ENCODE measurements around the gene EDNRB. TPM values are rescaled to one million over a fixed set of nuclear protein-coding genes. Genes with fewer than 3 reads are reported as not detected.
"Not testable (repeated sequence)": the region's sequence is repeated elsewhere in the genome, so short reads cannot be mapped to it uniquely, and the experiment has no call there.

The EDNRB gene
- 0.11 TPM for polyA plus RNA-seq (2012; ENCODE audit: missing spikeins)

DNA sequence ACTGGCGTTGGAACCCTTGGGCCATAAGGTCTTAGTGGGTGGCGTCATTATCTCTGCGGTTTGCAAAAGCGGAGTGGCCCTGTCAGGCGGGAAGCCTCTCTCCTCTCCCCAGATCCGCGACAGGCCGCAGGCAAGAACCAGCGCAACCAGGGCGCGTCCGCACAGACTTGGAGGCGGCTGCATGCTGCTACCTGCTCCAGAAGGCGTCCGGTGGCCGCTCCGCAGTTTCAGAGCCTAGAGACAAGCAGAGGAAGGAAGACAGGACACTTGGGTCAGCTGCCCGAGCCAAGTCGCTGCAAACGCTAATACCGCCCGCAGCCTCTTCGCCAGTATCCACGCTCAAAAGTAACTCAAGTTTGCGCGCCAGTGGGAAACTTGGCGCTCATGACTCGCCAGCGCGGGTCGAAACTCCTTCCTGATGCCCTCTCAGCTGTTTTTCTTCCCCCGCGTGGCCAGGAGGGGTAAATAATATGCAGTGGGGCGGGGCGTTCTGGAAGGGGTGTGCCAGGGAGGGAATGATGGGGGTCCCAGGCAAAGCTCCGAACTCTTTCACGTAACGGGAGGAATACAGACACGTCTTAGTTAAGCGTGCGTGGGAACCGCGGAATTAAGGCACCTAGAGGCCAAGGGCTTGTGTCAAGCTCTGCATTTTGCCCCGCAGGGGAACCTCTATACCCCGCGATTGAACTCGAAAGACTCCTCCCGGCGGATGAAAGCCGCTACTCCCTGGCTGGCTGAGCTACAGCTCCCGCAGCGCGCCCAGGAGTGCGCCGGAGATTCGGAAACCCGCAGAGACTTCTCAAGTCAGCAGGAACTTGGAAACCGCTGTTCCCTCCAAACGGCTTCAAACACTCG is at the start of gene EDNRB:
TSS of gene EDNRB (minus strand) at position 441 of the 855 bp plus-strand sequence. CDS start at position 183, 258 bp downstream.
- DNase-seq (ENCODE audit: insufficient read length) = peak; percentile 23
- TF ChIP-seq POLR2A (IDR thresholded peaks at IDR 0.05; ENCODE audit: low read depth, low read length) = no peak
- no peak for TF ChIP-seq POLR2AphosphoS5 (IDR thresholded peaks at IDR 0.05; ENCODE audit: low read depth, low read length)
- no peak for TF ChIP-seq TAF1 (IDR thresholded peaks at IDR 0.05; ENCODE audit: borderline replicate concordance, low read depth, low read length)
- no peak for FAIRE-seq

- FAIRE-seq (no peak), DNase-seq (ENCODE audit: insufficient read length) (no peak)
- TF ChIP-seq TAF1 (IDR thresholded peaks at IDR 0.05; ENCODE audit: borderline replicate concordance, low read depth, low read length) = no peak
- no peak for TF ChIP-seq POLR2AphosphoS5 (IDR thresholded peaks at IDR 0.05; ENCODE audit: low read depth, low read length)
- no peak for TF ChIP-seq POLR2A (IDR thresholded peaks at IDR 0.05; ENCODE audit: low read depth, low read length)
These were observed 48.0 kb upstream of the EDNRB start for GRCh38 chr13:77966671-77967070.

GRCh38 chr13:77952737-77953136 is 34.1 kb upstream of the EDNRB start:
- DNase-seq (ENCODE audit: insufficient read length) (no peak), FAIRE-seq (no peak)
- TF ChIP-seq POLR2AphosphoS5 (IDR thresholded peaks at IDR 0.05; ENCODE audit: low read depth, low read length) (no peak), TAF1 (IDR thresholded peaks at IDR 0.05; ENCODE audit: borderline replicate concordance, low read depth, low read length) (no peak), POLR2A (IDR thresholded peaks at IDR 0.05; ENCODE audit: low read depth, low read length) (no peak)

GRCh38 chr13:77952276-77952675 is 33.6 kb upstream of the EDNRB start:
- DNase-seq (ENCODE audit: insufficient read length) (no peak), FAIRE-seq (no peak)
- TF ChIP-seq POLR2AphosphoS5 (IDR thresholded peaks at IDR 0.05; ENCODE audit: low read depth, low read length) (no peak), POLR2A (IDR thresholded peaks at IDR 0.05; ENCODE audit: low read depth, low read length) (no peak), TAF1 (IDR thresholded peaks at IDR 0.05; ENCODE audit: borderline replicate concordance, low read depth, low read length) (no peak)

DNA sequence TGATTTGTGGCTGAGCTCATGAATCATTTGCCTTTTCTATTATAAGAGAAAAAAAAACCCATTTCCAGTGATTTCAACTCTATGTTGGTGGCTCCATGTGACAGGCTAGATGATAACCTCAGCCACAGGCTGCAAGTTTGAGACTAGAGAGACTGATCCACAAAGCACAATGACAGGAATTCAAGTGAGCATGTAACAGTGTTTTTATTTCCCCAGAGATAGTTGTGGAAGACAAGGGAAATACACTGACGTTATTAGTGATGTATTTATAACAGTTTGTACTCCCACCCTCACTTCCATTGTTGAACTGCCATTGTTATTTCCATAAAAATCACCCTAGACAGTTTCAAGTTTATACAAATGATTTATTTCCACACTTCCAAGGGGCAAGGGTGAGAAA is 27.9 kb upstream of the EDNRB start:
- DNase-seq (ENCODE audit: insufficient read length) (no peak), FAIRE-seq (no peak)
- TF ChIP-seq TAF1 (IDR thresholded peaks at IDR 0.05; ENCODE audit: borderline replicate concordance, low read depth, low read length) (no peak), POLR2A (IDR thresholded peaks at IDR 0.05; ENCODE audit: low read depth, low read length) (no peak), POLR2AphosphoS5 (IDR thresholded peaks at IDR 0.05; ENCODE audit: low read depth, low read length) (no peak)

DNA sequence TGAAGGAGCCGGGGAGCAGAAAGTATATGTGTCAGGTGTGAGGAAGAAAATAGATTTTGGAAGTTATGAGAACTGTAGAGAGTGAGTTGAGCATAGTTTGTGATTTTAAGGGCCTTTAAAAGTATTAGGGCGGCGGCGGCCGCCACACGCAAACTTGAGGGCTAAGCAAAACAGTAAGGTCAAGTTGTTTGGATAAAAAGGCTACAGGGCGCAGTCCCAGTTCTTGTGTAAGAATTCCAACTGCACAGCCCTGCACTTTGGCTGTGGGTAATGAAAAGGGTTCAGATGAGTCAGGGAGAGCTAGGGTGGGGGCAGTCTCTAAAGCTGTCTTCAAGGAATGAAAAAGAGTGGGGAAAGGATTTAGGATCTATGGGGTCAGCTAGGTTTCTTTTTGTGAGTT is 16.4 kb upstream of the EDNRB start:
- DNase-seq (ENCODE audit: insufficient read length); FAIRE-seq: not testable (repeated sequence)

DNA sequence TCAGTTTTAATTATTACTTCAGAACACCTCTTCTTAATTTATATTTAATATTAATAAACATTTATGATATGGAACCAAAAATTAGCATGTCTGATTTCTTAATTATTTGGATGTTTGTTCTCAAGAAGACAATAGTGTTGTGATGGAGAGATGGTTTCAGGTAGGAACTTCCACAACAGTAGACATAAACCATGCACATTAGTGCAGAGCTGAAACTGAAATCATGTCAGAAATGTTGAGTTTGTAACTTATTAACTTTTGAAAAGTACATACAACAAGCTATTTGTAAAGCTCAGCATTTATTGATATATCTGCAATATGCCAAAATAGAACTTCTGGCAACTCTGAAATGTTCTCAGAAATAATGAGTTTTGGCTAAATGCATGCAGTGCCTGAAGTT is 11.8 kb upstream of the EDNRB start:
- FAIRE-seq (peak; percentile 9), DNase-seq (ENCODE audit: insufficient read length) (no peak)
- no peak for TF ChIP-seq POLR2AphosphoS5 (IDR thresholded peaks at IDR 0.05; ENCODE audit: low read depth, low read length)
- TF ChIP-seq POLR2A (IDR thresholded peaks at IDR 0.05; ENCODE audit: low read depth, low read length) = no peak
- no peak for TF ChIP-seq TAF1 (IDR thresholded peaks at IDR 0.05; ENCODE audit: borderline replicate concordance, low read depth, low read length)

DNA sequence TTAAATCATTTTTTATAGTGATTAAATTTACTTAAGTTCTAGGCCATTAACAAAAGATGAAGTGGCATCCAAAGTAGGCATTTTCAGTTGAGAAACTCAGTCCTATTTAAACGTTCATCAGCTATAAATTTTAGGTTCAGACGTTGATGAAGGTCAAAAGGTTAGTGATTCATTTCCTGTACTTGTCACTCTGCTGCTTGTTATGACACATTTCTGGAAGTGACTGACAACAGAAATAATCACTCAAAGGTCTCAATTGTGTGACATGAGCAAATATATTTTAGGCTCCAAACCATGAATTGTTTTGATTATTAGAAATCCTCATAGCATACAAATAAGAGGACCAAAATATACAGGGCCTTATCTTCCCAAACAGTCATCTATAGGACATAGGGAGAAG is 10.3 kb upstream of the EDNRB start:
- DNase-seq (ENCODE audit: insufficient read length) = no peak
- FAIRE-seq = peak; percentile 89
- TF ChIP-seq POLR2A (IDR thresholded peaks at IDR 0.05; ENCODE audit: low read depth, low read length) (no peak), POLR2AphosphoS5 (IDR thresholded peaks at IDR 0.05; ENCODE audit: low read depth, low read length) (no peak), TAF1 (IDR thresholded peaks at IDR 0.05; ENCODE audit: borderline replicate concordance, low read depth, low read length) (no peak)

- FAIRE-seq (no peak), DNase-seq (ENCODE audit: insufficient read length) (no peak)
- no peak for TF ChIP-seq POLR2AphosphoS5 (IDR thresholded peaks at IDR 0.05; ENCODE audit: low read depth, low read length)
- no peak for TF ChIP-seq TAF1 (IDR thresholded peaks at IDR 0.05; ENCODE audit: borderline replicate concordance, low read depth, low read length)
- TF ChIP-seq POLR2A (IDR thresholded peaks at IDR 0.05; ENCODE audit: low read depth, low read length) = no peak
These were observed 7.0 kb upstream of the EDNRB start for GRCh38 chr13:77925616-77926015.

DNA sequence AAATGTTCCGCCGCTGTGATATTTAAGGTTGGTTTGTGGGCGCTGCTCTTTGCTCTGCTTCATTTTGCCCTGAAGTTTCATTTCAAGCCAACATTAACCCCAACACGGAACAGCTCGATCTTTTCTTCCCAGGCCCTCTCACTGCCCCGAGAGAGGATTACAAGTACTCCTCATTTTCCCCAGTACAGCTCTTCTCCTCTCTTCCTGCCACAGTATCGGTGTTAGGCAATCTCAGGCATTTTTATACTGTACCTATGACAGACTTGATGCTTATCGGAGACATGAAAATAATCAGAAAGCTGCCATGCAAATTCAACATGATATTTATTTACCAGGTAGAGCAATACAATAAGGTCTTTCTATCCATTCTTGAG is 1.3 kb upstream of the EDNRB start:
- TF ChIP-seq TAF1 (IDR thresholded peaks at IDR 0.05; ENCODE audit: borderline replicate concordance, low read depth, low read length) (no peak), POLR2A (IDR thresholded peaks at IDR 0.05; ENCODE audit: low read depth, low read length) (no peak), POLR2AphosphoS5 (IDR thresholded peaks at IDR 0.05; ENCODE audit: low read depth, low read length) (no peak)
- DNase-seq (ENCODE audit: insufficient read length) = no peak
- FAIRE-seq = peak; percentile 14

- FAIRE-seq (no peak), DNase-seq (ENCODE audit: insufficient read length) (no peak)
- TF ChIP-seq POLR2AphosphoS5 (IDR thresholded peaks at IDR 0.05; ENCODE audit: low read depth, low read length) (no peak), TAF1 (IDR thresholded peaks at IDR 0.05; ENCODE audit: borderline replicate concordance, low read depth, low read length) (no peak), POLR2A (IDR thresholded peaks at IDR 0.05; ENCODE audit: low read depth, low read length) (no peak)
These were observed 752 bp upstream of the EDNRB start for GRCh38 chr13:77919246-77919920.

- DNase-seq (ENCODE audit: insufficient read length) = no peak
- TF ChIP-seq TAF1 (IDR thresholded peaks at IDR 0.05; ENCODE audit: borderline replicate concordance, low read depth, low read length) = no peak
- FAIRE-seq = no peak
These were observed 2.1 kb downstream of the EDNRB start for GRCh38 chr13:77916488-77916887.

All from GM12892 (cell line).